NCI-H2196 (cell line): ENCODE results near the gene TULP4.
A peak's percentile ranks its signal among the peaks of the same experiment; 100 is the strongest.
"Not testable (repeated sequence)": the region's sequence is repeated elsewhere in the genome, so short reads cannot be mapped to it uniquely, and the experiment has no call there.

Source experiments
- DNase-seq: peaks from one replicate; lab custom pipeline; 2025; ENCODE audit not compliant: unreplicated experiment; lab: John Stamatoyannopoulos, UW

TULP4 gene

GRCh38 chr6:158295976-158296853, 16.1 kb upstream of the TULP4 start:
- DNase-seq: not testable (repeated sequence)

- not testable (repeated sequence) for DNase-seq
These were observed 15.4 kb upstream of the TULP4 start for GRCh38 chr6:158296854-158297324.

- not testable (repeated sequence) for DNase-seq
These were observed 14.6 kb upstream of the TULP4 start for GRCh38 chr6:158297657-158298056.

GRCh38 chr6:158300306-158301143, 11.7 kb upstream of the TULP4 start:
- peak; percentile 82 for DNase-seq

- not testable (repeated sequence) for DNase-seq
These were observed 10.7 kb upstream of the TULP4 start for GRCh38 chr6:158301561-158301960.

GRCh38 chr6:158302195-158302796, 10.0 kb upstream of the TULP4 start:
- DNase-seq: not testable (repeated sequence)

- no peak for DNase-seq
These were observed 9.0 kb upstream of the TULP4 start for GRCh38 chr6:158303210-158303731.

- DNase-seq: no peak
These were observed 8.0 kb upstream of the TULP4 start for GRCh38 chr6:158304254-158304653.

GRCh38 chr6:158309814-158310213, 2.5 kb upstream of the TULP4 start:
- no peak for DNase-seq

- no peak for DNase-seq
These were observed 1.1 kb upstream of the TULP4 start for GRCh38 chr6:158311193-158311592.

- no peak for DNase-seq
These were observed 639 bp upstream of the TULP4 start for GRCh38 chr6:158311626-158312025.

- no peak for DNase-seq
These were observed 570 bp downstream of the TULP4 start for GRCh38 chr6:158312672-158313397.

- no peak for DNase-seq
These were observed 1.7 kb downstream of the TULP4 start for GRCh38 chr6:158313989-158314388.

- no peak for DNase-seq
These were observed 2.5 kb downstream of the TULP4 start for GRCh38 chr6:158314737-158315136.

GRCh38 chr6:158316022-158316421, 3.8 kb downstream of the TULP4 start:
- no peak for DNase-seq

GRCh38 chr6:158321960-158322359, 9.7 kb downstream of the TULP4 start:
- no peak for DNase-seq

GRCh38 chr6:158322400-158322723, 10.1 kb downstream of the TULP4 start:
- DNase-seq: no peak

GRCh38 chr6:158322724-158323560, 10.7 kb downstream of the TULP4 start:
- no peak for DNase-seq

- no peak for DNase-seq
These were observed 11.3 kb downstream of the TULP4 start for GRCh38 chr6:158323561-158323958.

GRCh38 chr6:158324136-158324535, 11.9 kb downstream of the TULP4 start:
- no peak for DNase-seq
